SK-N-SH treated with all-trans-retinoic acid at 6 μM for 48 hours (cell line): ENCODE results near the gene GDPD4.

Experiments
- ATAC-seq: fragments of 200-7000 bp; cut with Tn5 transposase; 3 replicates; pipeline ENCODE4 v1.9.1; 2020; ENCODE audit warnings: mild to moderate bottlenecking, moderate library complexity
- ARNTL ChIP-seq: fragments of 450-650 bp; formaldehyde crosslinking; IDR thresholded peaks from 2 replicates; pipeline ENCODE4 v1.5.0; 2020; ENCODE audit warnings: low read depth, mild to moderate bottlenecking, moderate library complexity, borderline replicate concordance
- BACH2 ChIP-seq: fragments of 250-450 bp; sonication (Bioruptor Pico); IDR thresholded peaks from 2 replicates; pipeline ENCODE4 v1.9.0; 2021; ENCODE audit warnings: mild to moderate bottlenecking, borderline replicate concordance
- CREB5 ChIP-seq: fragments of 250-450 bp; sonication (Bioruptor Pico); IDR thresholded peaks from 2 replicates; pipeline ENCODE4 v1.5.1; 2020; ENCODE audit warnings: low read depth, mild to moderate bottlenecking, moderate library complexity
- ESRRG ChIP-seq: fragments of 250-450 bp; sonication (Bioruptor Pico); IDR thresholded peaks from 2 replicates; pipeline ENCODE4 v1.6.1; 2021; ENCODE audit warnings: mild to moderate bottlenecking
- GLIS3 ChIP-seq: fragments of 250-450 bp; sonication (Bioruptor Pico); IDR thresholded peaks from 2 replicates; pipeline ENCODE4 v1.5.0; 2020; ENCODE audit warnings: mild to moderate bottlenecking, moderate library complexity
- ISL1 ChIP-seq: fragments of 250-450 bp; sonication (Bioruptor Pico); IDR thresholded peaks from 2 replicates; pipeline ENCODE4 v2.1.2; 2022; ENCODE audit warnings: mild to moderate bottlenecking, moderate library complexity
- PATZ1 ChIP-seq: fragments of 250-450 bp; sonication (Bioruptor Pico); IDR thresholded peaks from 2 replicates; pipeline ENCODE4 v1.8.0; 2020; ENCODE audit warnings: mild to moderate bottlenecking, moderate library complexity, borderline replicate concordance
- POU6F1 ChIP-seq: fragments of 250-450 bp; sonication (Bioruptor Pico); IDR thresholded peaks from 2 replicates; pipeline ENCODE4 v1.8.0; 2021; ENCODE audit warnings: low read depth, mild to moderate bottlenecking, moderate library complexity, borderline replicate concordance
- PPARA ChIP-seq: fragments of 250-450 bp; sonication (Bioruptor Pico); IDR thresholded peaks from 2 replicates; pipeline ENCODE4 v1.5.0; 2020; ENCODE audit warnings: mild to moderate bottlenecking, borderline replicate concordance
- RARB ChIP-seq: fragments of 250-450 bp; sonication (Bioruptor Pico); IDR thresholded peaks from 2 replicates; pipeline ENCODE4 v1.8.0; 2021; ENCODE audit warnings: mild to moderate bottlenecking, moderate library complexity
- SNAI2 ChIP-seq: fragments of 250-450 bp; sonication (Bioruptor Pico); IDR thresholded peaks from 2 replicates; pipeline ENCODE4 v1.5.0; 2020; ENCODE audit warnings: mild to moderate bottlenecking, moderate library complexity
- TCF4 ChIP-seq: fragments of 250-450 bp; sonication (Bioruptor Pico); IDR thresholded peaks from 2 replicates; pipeline ENCODE4 v1.8.0; 2021; ENCODE audit warnings: mild to moderate bottlenecking, moderate library complexity, borderline replicate concordance
- TOX ChIP-seq: fragments of 250-450 bp; sonication (Bioruptor Pico); IDR thresholded peaks from 2 replicates; pipeline ENCODE4 v1.8.0; 2021; ENCODE audit warnings: mild to moderate bottlenecking, moderate library complexity, borderline replicate concordance
- ZC3H10 ChIP-seq: fragments of 250-450 bp; sonication (Bioruptor Pico); IDR thresholded peaks from 2 replicates; pipeline ENCODE4 v1.5.1; 2021; ENCODE audit warnings: mild to moderate bottlenecking, moderate library complexity
- ZFP3 ChIP-seq: fragments of 250-450 bp; sonication (Bioruptor Pico); IDR thresholded peaks from 2 replicates; pipeline ENCODE4 v1.5.0; 2020; ENCODE audit warnings: mild to moderate bottlenecking, moderate library complexity
- ZFP30 ChIP-seq: fragments of 450-650 bp; formaldehyde crosslinking; IDR thresholded peaks from 2 replicates; pipeline ENCODE4 v1.5.0; 2022; ENCODE audit warnings: mild to moderate bottlenecking, moderate library complexity
- ZNF70 ChIP-seq: fragments of 450-650 bp; formaldehyde crosslinking; IDR thresholded peaks from 2 replicates; pipeline ENCODE4 v1.5.0; 2020; ENCODE audit warnings: mild to moderate bottlenecking, moderate library complexity
- TF ChIP-seq, protein P1 (sequence below): fragments of 250-450 bp; sonication (Bioruptor Pico); IDR thresholded peaks from 2 replicates; pipeline ENCODE4 v1.5.0; 2020; ENCODE audit warnings: mild to moderate bottlenecking, moderate library complexity

The GDPD4 gene

DNA sequence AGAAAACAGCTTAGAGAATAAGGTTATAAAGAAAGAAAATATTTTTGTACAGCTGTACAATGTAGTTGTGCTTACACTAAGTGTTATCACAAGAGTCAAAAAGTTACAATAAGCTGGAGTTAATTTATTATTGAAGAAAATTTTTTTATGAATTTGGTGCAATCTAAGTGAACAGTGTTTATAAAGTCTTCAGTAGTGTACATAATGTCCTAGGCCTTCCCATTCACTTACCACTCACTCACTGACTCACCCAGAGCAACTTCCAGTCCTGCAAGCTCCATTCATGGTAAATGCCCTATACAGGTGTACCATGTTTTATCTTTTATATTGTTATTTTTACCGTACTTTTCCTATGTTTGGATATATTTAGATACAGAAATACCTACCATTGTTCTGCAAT, 34.7 kb downstream of the GDPD4 start (continued):
- TF ChIP-seq POU6F1 (CRISPR knock-in tag) (no peak), CREB5 (CRISPR knock-in tag) (no peak), TCF4 (CRISPR knock-in tag) (no peak), SNAI2 (CRISPR knock-in tag) (no peak), ESRRG (CRISPR knock-in tag) (no peak)

DNA sequence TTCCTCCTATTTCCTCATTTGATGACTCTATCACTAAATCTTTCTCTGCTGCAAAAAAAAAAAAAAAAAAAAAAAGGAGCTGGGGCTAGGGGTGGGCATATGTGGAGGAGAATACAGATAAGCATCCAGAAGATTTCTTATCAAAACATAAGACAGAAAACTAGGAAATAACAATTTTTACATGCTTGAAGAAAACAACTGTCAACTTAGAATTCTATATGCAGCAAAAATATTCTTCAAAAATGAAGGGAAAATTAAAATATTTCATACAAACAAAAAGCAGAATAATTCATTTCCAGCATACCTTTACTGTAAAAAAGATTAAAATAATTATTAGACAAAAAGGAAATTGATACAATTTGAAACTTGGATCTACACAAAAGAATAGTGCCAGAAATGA, 38.7 kb downstream of the GDPD4 start:
- TF ChIP-seq ZFP3 (CRISPR knock-in tag) (no peak), RARB (CRISPR knock-in tag) (no peak), TCF4 (CRISPR knock-in tag) (no peak), PPARA (CRISPR knock-in tag) (no peak), POU6F1 (CRISPR knock-in tag) (no peak), ZNF70 (CRISPR knock-in tag) (no peak), ESRRG (CRISPR knock-in tag) (no peak), ZC3H10 (CRISPR knock-in tag) (no peak), TOX (no peak), ZFP30 (no peak), ISL1 (no peak), GLIS3 (CRISPR knock-in tag) (no peak), ARNTL (CRISPR knock-in tag) (no peak), PATZ1 (CRISPR knock-in tag) (no peak)
- TF ChIP-seq, protein P1, sequence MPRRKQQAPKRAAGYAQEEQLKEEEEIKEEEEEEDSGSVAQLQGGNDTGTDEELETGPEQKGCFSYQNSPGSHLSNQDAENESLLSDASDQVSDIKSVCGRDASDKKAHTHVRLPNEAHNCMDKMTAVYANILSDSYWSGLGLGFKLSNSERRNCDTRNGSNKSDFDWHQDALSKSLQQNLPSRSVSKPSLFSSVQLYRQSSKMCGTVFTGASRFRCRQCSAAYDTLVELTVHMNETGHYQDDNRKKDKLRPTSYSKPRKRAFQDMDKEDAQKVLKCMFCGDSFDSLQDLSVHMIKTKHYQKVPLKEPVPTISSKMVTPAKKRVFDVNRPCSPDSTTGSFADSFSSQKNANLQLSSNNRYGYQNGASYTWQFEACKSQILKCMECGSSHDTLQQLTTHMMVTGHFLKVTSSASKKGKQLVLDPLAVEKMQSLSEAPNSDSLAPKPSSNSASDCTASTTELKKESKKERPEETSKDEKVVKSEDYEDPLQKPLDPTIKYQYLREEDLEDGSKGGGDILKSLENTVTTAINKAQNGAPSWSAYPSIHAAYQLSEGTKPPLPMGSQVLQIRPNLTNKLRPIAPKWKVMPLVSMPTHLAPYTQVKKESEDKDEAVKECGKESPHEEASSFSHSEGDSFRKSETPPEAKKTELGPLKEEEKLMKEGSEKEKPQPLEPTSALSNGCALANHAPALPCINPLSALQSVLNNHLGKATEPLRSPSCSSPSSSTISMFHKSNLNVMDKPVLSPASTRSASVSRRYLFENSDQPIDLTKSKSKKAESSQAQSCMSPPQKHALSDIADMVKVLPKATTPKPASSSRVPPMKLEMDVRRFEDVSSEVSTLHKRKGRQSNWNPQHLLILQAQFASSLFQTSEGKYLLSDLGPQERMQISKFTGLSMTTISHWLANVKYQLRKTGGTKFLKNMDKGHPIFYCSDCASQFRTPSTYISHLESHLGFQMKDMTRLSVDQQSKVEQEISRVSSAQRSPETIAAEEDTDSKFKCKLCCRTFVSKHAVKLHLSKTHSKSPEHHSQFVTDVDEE (CRISPR knock-in tag) = no peak

DNA sequence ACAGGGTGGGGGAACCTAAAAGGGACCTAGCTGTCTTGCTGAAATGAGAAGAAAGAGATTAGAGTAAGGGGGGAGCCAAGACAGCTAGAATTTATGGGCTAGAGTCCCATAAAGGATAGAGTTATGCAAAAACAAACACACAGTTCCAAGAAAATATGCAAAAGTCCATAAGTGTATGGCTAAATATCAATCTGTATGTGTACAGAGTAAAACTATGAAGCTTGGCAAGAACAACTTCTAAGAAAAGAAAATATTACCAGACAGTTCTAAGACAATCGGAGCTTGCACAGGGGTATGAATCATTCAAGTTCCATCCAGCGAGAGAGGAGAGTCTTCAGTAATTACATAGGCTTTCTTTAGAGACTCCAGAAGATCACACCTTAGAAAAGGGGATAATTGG, 41.8 kb downstream of the GDPD4 start:
- ATAC-seq = peak; percentile 60

More for the DNA sequence above, 38.7 kb downstream of the GDPD4 start:
- no peak for ATAC-seq

More for the DNA sequence above, 41.8 kb downstream of the GDPD4 start:
- no peak for TF ChIP-seq PATZ1 (CRISPR knock-in tag)
- TF ChIP-seq ISL1 = no peak
- no peak for TF ChIP-seq TCF4 (CRISPR knock-in tag)
- no peak for TF ChIP-seq BACH2 (CRISPR knock-in tag)
- no peak for TF ChIP-seq RARB (CRISPR knock-in tag)
- no peak for TF ChIP-seq ZNF70 (CRISPR knock-in tag)
- TF ChIP-seq GLIS3 (CRISPR knock-in tag) = no peak
- TF ChIP-seq ZFP30 = no peak
- no peak for TF ChIP-seq CREB5 (CRISPR knock-in tag)
- no peak for TF ChIP-seq PPARA (CRISPR knock-in tag)
- TF ChIP-seq, all 23 proteins: peak for 0
